Esophagus (tissue), 2 donors: ENCODE measurements around the gene TMEM106C. TPM values are rescaled to one million over a fixed set of nuclear protein-coding genes. Genes with fewer than 3 reads are reported as not detected.
"Not testable (repeated sequence)": the region's sequence is repeated elsewhere in the genome, so short reads cannot be mapped to it uniquely, and the experiment has no call there.

Experiments used
- H3K27ac ChIP-seq, 2 donors: one replicate each; pipeline ENCODE4 v1.5.1; 2013; ENCODE audit warnings: low read depth in 2 of 2, mild to moderate bottlenecking in 2 of 2, inconsistent platforms in 1 of 2, low read length in 1 of 2, moderate library complexity in 1 of 2
- H3K27me3 ChIP-seq, 2 donors: one replicate each; pipeline ENCODE4 v1.6.1; 2013; ENCODE audit warnings: low read length in 2 of 2, control low read depth in 1 of 2, mild to moderate bottlenecking in 1 of 2; ENCODE audit not compliant: insufficient read depth in 2 of 2, control insufficient read depth in 1 of 2
- H3K36me3 ChIP-seq, 2 donors: one replicate each; pipeline ENCODE4 v1.6.1; 2013; ENCODE audit warnings: low read length in 1 of 2; ENCODE audit not compliant: control insufficient read depth in 2 of 2, insufficient read depth in 2 of 2
- H3K4me1 ChIP-seq, 2 donors: one replicate each; pipeline ENCODE4 v1.6.1; 2013; ENCODE audit warnings: low read length in 1 of 2; ENCODE audit not compliant: control insufficient read depth in 2 of 2, insufficient read depth in 2 of 2
- H3K4me3 ChIP-seq, 2 donors: one replicate each; pipeline ENCODE4 v1.5.1; 2013; ENCODE audit warnings: low read length in 2 of 2, mild to moderate bottlenecking in 2 of 2, low read depth in 1 of 2, moderate library complexity in 1 of 2
- H3K9me3 ChIP-seq, 2 donors: one replicate each; pipeline ENCODE4 v1.6.1; 2013; ENCODE audit warnings: mild to moderate bottlenecking in 2 of 2, low read depth in 1 of 2, low read length in 1 of 2, moderate library complexity in 1 of 2; ENCODE audit not compliant: control insufficient read depth in 2 of 2, insufficient read depth in 1 of 2
- WGBS, 2 donors: extraction: QIAGEN DNeasy Blood & Tissue Kit; methylation state at CpG; one replicate each; pipeline ENCODE4 v1.1.7; 2013; 5-methylcytosine and 5-hydroxymethylcytosine counted together
- polyA plus RNA-seq, 2 donors: library from polyadenylated mRNA; stranded (reverse); fragments of 200-250 nt; gene quantifications; one replicate each; pipeline ENCODE4 v1.2.3, GENCODE V29; 2013
- donor health status: healthy with polysubstance abuse.
- donor health status: Bipolar disorder and iron deficiency.

Gene TMEM106C
- polyA plus RNA-seq, 2 donors: 22.0 to 51.1 TPM

DNA sequence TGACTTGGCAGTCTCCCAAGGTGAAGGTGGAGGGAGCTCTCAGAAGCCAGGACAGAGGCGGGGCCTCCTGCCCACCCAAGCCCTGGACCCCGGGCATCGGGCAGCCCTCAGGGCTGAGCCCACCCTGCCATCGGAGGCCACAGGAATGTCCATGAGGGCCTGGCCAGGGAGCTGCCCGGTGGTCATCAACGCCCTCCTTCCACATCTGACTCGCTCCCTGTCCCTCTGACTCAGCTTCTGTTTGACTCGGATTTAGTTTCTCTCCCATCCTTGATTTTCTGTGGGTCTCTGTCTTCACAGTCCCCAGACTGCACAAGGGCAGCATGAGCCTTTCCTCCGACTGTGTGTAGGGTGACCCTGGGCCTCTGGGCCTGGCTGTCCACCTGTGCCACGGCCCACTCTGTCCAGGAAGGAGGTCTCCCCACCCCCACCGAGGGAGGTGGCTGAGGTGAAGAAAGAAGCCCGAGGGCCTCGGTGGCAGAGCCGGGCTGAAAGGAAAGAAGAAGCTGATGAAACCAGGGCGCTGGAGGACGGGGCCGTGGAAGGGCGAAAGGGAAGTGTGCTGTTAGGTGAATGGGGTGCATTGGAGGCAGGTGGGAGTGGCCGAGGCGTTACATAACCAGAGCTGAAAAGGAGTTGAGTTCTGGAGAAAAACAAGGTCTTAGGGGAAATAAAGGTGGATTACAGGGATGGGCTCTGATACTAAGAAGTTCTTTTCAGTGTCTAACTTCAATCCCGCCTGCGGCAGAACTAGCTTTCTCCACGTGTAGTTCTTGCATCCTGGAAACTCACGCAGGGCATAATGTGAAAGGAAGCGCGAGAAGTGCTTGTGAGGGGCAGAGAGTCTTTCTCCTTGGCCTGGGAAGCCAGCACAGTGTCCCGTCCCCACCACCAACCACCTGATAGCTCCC lies 16.7 kb upstream of the TMEM106C start:
- no peaks in the 10 kb centered on the region for H3K27me3 ChIP-seq
- no peaks in the 10 kb centered on the region for H3K36me3 ChIP-seq
- H3K27ac ChIP-seq: no peak overlapping the region
- no peaks in the 10 kb centered on the region for H3K9me3 ChIP-seq
- 49 to 64% methylated on average over 24 to 27 of the region's 27 CpGs for WGBS, 2 donors
- H3K4me1 ChIP-seq: peaks cover 5 to 16% of the 10 kb centered on the region in 2 donors
- no peak overlapping the region for H3K4me3 ChIP-seq

DNA sequence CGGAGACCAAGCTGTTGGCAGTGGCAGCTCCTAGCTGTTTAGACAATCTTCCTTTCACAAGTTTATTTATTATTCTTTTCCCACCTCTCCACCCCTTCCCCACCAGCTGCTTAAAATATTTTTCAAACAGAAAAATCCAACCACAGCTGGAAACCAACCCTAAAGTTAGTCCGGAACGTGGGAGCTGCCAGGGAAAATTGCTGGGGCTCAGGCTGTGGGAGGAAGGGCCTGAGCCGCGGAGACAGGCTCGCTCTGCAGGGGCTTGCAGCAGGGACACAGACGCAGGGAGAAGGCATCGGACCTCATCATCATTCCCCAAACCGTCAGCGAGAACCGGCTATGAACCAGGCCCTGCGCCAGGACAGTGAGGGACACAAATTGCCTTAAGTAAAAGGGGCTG lies 16.1 kb upstream of the TMEM106C start:
- no peak overlapping the region for H3K27ac ChIP-seq
- H3K4me1 ChIP-seq: peaks cover 5 to 16% of the 10 kb centered on the region in 2 donors
- WGBS, 2 donors: 57 to 67% methylated on average over 12 of the region's 12 CpGs
- no peaks in the 10 kb centered on the region for H3K36me3 ChIP-seq
- H3K9me3 ChIP-seq: no peaks in the 10 kb centered on the region
- H3K4me3 ChIP-seq: no peak overlapping the region
- no peaks in the 10 kb centered on the region for H3K27me3 ChIP-seq

DNA sequence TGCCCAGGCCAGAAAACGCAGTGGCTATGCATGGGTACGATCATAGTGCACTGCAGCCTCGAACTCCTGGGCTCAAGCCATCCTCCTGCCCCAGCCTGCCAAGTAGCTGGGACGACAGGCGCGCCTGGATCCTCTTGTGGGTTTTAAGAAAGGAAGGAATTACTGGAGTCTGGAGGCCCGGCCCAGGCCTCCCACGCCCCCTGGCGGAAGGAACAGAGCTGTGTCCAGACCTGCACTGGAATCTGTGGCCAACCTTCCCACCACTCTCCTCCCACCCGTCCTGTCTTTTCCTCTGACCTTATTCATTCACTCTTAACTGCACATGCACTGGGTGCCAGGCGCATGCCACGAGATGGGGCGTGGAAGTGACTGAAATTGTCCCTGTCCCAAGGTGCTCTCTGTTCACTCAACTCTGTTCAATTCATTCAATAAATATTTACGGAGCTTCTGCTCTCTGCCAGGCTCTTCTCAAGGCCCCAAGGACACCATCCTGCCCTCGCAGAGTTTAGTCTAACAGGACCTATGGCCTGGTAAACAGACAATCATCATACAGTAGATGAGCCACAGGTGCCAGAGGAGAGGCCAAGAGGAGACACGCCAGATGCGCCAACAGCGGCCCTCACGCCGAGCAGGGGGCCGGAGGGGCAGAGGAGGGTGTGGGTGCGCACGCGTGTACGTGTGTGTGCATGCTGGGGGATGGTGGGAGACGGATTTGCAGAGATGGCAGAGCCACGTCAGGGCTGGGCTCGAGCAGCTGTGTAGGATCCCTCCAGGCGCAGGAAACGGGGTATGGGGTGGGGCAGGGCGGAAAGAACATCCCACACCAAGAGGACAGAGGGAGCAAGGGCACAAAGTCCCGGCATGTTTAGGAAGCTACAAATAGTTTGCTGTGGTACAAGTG lies 13.7 kb upstream of the TMEM106C start:
- Histone ChIP-seq H3K27ac (peak overlapping the region in 1 of 2 donors; percentile 16), H3K4me3 (no peak overlapping the region), H3K4me1 (peaks cover 10% of the 10 kb centered on the region in 2 donors), H3K27me3 (no peaks in the 10 kb centered on the region), H3K9me3 (no peaks in the 10 kb centered on the region), H3K36me3 (no peaks in the 10 kb centered on the region)
- WGBS, 2 donors: 33 to 36% methylated on average over 32 of the region's 32 CpGs

DNA sequence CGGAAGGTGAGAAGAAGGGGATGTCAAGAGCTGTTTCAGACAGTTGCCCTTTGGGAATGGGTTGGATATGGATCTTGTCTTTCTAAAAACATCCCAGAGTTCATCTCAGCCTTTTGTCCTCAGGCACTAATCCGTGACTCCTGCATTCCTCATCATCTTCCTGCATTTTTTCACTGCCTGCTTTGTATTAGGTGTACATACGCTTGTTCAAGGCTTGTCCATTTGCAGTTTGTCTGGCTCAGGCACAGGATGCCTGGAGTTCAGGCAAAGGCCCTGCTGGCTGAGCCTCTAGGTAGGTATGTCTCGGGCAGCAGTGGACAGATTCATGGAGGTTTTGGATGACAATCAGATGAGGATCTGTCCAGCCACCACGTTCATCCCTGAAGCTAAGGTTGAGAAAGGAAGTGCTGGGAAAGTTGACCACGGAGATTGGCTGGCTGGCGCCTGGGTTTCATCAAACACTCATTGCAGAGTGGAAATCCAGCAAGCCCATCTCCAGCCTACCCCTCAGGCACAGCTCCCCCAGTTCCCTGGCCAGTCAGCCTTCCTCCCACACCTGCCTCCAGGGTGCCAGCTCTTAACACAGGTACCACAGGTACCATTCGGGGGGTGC lies 12.4 kb upstream of the TMEM106C start:
- no peaks in the 10 kb centered on the region for H3K36me3 ChIP-seq
- 67 to 69% methylated on average over 8 of the region's 8 CpGs for WGBS, 2 donors
- H3K4me3 ChIP-seq: no peak overlapping the region
- peaks cover 7 to 10% of the 10 kb centered on the region in 2 donors for H3K4me1 ChIP-seq
- H3K9me3 ChIP-seq: no peaks in the 10 kb centered on the region
- no peaks in the 10 kb centered on the region for H3K27me3 ChIP-seq
- no peak overlapping the region for H3K27ac ChIP-seq

DNA sequence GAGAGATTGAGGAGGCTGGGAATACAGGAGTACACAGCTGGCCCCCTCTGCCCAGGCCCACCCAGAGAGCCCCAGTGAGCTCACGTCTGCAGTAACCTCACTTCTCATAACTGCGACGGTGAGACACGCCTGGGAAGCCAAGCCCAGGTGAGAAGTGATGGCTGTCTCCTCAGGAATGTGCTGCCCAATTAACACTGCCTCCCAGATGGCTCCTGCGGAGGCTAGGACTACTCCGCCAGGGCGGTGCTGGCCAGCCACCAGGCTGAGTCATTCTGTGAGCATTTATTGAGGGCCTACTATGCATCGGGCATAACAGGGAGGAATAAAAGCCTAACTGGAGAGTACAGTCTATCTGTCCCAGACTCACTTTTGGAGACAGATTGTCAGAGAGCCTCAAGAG lies 9.3 kb upstream of the TMEM106C start:
- no peak overlapping the region for H3K27ac ChIP-seq

DNA sequence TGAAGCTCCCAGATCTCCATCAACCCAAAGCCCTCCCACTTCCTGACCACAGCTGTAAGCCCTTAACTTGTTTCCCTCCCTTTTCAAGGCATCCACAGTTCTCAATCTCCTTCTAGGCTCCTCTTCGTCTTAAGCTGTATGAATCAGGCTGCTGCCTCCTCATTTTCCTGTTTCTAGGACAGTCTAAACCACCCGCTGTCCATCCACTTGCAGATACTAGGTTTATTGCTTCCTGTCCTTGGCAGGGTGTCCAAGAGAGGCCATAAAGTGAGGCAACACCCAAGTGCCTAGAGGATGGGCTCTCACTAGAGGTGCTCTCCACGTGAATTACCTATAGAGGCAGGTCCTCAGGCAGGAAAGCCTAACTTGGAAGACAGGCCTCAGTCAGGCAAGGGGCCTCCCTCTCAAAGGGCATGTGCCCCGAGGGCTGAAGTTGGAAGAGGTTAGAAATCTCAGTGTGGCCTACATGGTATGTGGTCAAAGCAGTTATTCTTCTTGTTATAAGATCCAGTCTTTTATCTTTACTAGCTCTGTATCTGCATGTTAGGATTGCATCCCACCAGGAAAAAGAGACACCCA lies 8.8 kb upstream of the TMEM106C start:
- 72 to 82% methylated on average over 4 of the region's 4 CpGs for WGBS, 2 donors

More for the DNA sequence above, 9.3 kb upstream of the TMEM106C start:
- WGBS, 2 donors: 74 to 78% methylated on average over 8 of the region's 8 CpGs
- H3K4me3 ChIP-seq: no peak overlapping the region
- H3K36me3 ChIP-seq: no peaks in the 10 kb centered on the region
- no peaks in the 10 kb centered on the region for H3K27me3 ChIP-seq
- peaks cover 5 to 8% of the 10 kb centered on the region in 2 donors for H3K4me1 ChIP-seq
- H3K9me3 ChIP-seq: no peaks in the 10 kb centered on the region

DNA sequence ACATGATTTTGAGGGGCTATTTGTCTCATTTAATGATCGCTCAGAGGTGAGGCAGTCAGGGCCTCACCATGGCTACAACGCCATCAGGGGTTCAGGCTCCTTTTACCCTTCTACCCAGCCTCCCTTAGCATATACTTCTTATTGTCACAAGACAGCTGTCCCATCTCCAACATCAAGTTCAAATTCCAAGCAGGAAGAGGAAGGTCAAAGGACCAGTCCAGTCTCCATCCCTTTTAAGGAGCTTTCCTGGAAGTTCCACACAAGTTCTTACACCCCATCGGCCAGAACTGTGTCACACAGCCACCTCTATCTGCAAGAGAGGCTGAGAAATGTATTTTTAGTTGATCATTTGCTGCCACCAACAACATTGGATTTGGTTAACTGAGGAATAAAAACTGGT lies 8.3 kb upstream of the TMEM106C start:
- Histone ChIP-seq H3K36me3 (no peaks in the 10 kb centered on the region), H3K9me3 (no peaks in the 10 kb centered on the region), H3K27me3 (no peaks in the 10 kb centered on the region), H3K4me3 (no peak overlapping the region), H3K27ac (no peak overlapping the region), H3K4me1 (peaks cover 1 to 5% of the 10 kb centered on the region in 2 donors)
- WGBS, 2 donors: 86 to 88% methylated on average over 3 of the region's 3 CpGs

More for the DNA sequence above, 8.8 kb upstream of the TMEM106C start:
- peaks cover 5% of the 10 kb centered on the region in 2 donors for H3K4me1 ChIP-seq
- no peak overlapping the region for H3K4me3 ChIP-seq
- no peaks in the 10 kb centered on the region for H3K27me3 ChIP-seq
- no peak overlapping the region for H3K27ac ChIP-seq
- no peaks in the 10 kb centered on the region for H3K36me3 ChIP-seq
- H3K9me3 ChIP-seq: no peaks in the 10 kb centered on the region

DNA sequence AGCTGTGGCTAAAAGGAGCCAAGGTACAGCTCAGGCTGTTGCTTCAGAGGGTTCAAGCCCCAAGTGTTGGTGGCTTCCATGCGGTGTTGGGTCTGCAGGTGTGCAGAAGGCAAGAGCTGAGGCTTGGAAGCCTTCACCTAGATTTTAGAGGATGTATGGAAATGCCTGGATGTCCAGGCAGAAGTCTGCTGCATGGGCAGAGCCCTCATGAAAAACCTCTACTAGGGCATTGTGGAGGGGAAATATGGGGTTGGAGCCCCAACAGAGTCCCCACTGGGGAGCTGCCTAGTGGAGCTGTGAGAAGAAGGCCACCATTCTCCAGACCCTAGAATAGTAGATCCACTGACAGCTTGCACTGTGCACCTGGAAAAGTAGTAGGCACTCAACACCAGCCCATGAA lies 5.7 kb upstream of the TMEM106C start:
- not testable (repeated sequence) for H3K4me1 ChIP-seq, H3K9me3 ChIP-seq, H3K27ac ChIP-seq, H3K36me3 ChIP-seq, H3K4me3 ChIP-seq, H3K27me3 ChIP-seq
- 95 to 99% methylated on average over 1 of the region's 1 CpG for WGBS, 2 donors

DNA sequence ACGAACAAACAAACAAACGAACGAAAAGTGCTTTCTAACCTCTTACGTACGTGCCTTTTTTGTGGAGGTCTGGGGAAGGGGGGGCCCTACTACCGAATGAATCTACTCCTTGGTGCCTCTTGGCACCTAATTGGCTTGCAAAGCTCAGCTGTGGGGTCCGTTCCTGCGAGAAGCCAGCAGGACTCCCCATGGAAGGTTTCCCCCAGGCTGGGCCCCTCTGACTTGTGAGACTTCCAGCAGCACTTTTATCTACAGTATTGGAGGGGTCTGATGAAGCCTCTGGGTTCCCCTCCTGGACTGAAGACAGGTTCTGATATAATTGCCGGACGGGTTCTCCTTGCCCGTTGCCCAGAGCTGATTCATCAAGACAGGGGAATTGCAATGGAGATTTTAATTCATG lies 1.2 kb upstream of the TMEM106C start:
- WGBS, 2 donors: 88 to 89% methylated on average over 11 of the region's 11 CpGs
- Histone ChIP-seq H3K9me3 (no peaks in the 10 kb centered on the region), H3K4me3 (no peak overlapping the region), H3K4me1 (peaks cover 0 to 2% of the 10 kb centered on the region in 2 donors), H3K27me3 (no peaks in the 10 kb centered on the region), H3K36me3 (peaks cover 0 to 5% of the 10 kb centered on the region in 2 donors), H3K27ac (no peak overlapping the region)
